HG03469 (cell line): Measurements from ENCODE around the gene TES.

Experiments used
- ATAC-seq: cut with Tn5 transposase; IDR thresholded peaks from one replicate; pipeline ENCODE4 v1.9.1; 2021; ENCODE audit warnings: mild to moderate bottlenecking, moderate library complexity, moderate number of reproducible peaks; ENCODE audit not compliant: unreplicated experiment

TES gene

GRCh38 chr7:116193329-116194087 is 16.8 kb upstream of the TES start:
- no peak for ATAC-seq

GRCh38 chr7:116194115-116194514 is 16.2 kb upstream of the TES start:
- no peak for ATAC-seq

GRCh38 chr7:116195451-116195850 is 14.9 kb upstream of the TES start:
- ATAC-seq: no peak

- ATAC-seq: no peak
Observed at GRCh38 chr7:116196947-116197346, 13.4 kb upstream of the TES start.

GRCh38 chr7:116197360-116197759 is 13.0 kb upstream of the TES start:
- ATAC-seq: no peak

- no peak for ATAC-seq
Observed at GRCh38 chr7:116198748-116199410, 11.5 kb upstream of the TES start.

- ATAC-seq: no peak
Observed at GRCh38 chr7:116200963-116201362, 9.4 kb upstream of the TES start.

- no peak for ATAC-seq
Observed at GRCh38 chr7:116206141-116206540, 4.2 kb upstream of the TES start.

- ATAC-seq: no peak
Observed at GRCh38 chr7:116208919-116209318, 1.4 kb upstream of the TES start.

- ATAC-seq: no peak
Observed at GRCh38 chr7:116209561-116210070, 723 bp upstream of the TES start.

- ATAC-seq: peak; percentile 53
Observed at GRCh38 chr7:116211006-116211912, 920 bp downstream of the TES start.

- ATAC-seq: no peak
Observed at GRCh38 chr7:116211913-116212596, 1.7 kb downstream of the TES start.

GRCh38 chr7:116212869-116213268 is 2.5 kb downstream of the TES start:
- no peak for ATAC-seq

GRCh38 chr7:116213361-116214130 is 3.2 kb downstream of the TES start:
- ATAC-seq: no peak

GRCh38 chr7:116214921-116215320 is 4.6 kb downstream of the TES start:
- no peak for ATAC-seq

GRCh38 chr7:116215551-116215950 is 5.2 kb downstream of the TES start:
- no peak for ATAC-seq

GRCh38 chr7:116216956-116217571 is 6.7 kb downstream of the TES start:
- ATAC-seq: no peak

GRCh38 chr7:116218051-116218645 is 7.8 kb downstream of the TES start:
- no peak for ATAC-seq

GRCh38 chr7:116218747-116219146 is 8.4 kb downstream of the TES start:
- ATAC-seq: no peak
